Gastroesophageal sphincter (tissue), 2 donors: Measurements from ENCODE around the gene HTR3B.
"Not testable (repeated sequence)": the region's sequence is repeated elsewhere in the genome, so short reads cannot be mapped to it uniquely, and the experiment has no call there.

Source experiments
- EP300 ChIP-seq: sonication (generic); formaldehyde crosslinking; IDR thresholded peaks from one replicate; pipeline ENCODE4 v1.6.1; 2017; ENCODE audit warnings: antibody characterized with exemption, mild to moderate bottlenecking
- POLR2AphosphoS5 ChIP-seq: sonication (generic); formaldehyde crosslinking; IDR thresholded peaks from one replicate; pipeline ENCODE4 v1.6.1; 2017; ENCODE audit warnings: antibody characterized with exemption

GRCh38 chr11:113879446-113879845 is 25.1 kb upstream of the HTR3B start:
- TF ChIP-seq EP300, POLR2AphosphoS5: not testable (repeated sequence)
